Measurements from ENCODE around the gene ANKRD37. TPM values are rescaled to one million over a fixed set of nuclear protein-coding genes. Genes with fewer than 3 reads are reported as not detected.

The ANKRD37 gene
- total and polyA plus RNA-seq, 9 of the 15 experiments (the other 6 are each of a cell fraction or from before 2014, with no cell fraction given): 1.3 to 53.7 (median 3.6) TPM

GRCh38 chr4:185412412-185412811 lies 15.8 kb downstream of the ANKRD37 start (continued):
- TF ChIP-seq ATF4 (CRISPR knock-in tag; IDR thresholded peaks at IDR 0.05): no peak
- TF ChIP-seq, protein P1, sequence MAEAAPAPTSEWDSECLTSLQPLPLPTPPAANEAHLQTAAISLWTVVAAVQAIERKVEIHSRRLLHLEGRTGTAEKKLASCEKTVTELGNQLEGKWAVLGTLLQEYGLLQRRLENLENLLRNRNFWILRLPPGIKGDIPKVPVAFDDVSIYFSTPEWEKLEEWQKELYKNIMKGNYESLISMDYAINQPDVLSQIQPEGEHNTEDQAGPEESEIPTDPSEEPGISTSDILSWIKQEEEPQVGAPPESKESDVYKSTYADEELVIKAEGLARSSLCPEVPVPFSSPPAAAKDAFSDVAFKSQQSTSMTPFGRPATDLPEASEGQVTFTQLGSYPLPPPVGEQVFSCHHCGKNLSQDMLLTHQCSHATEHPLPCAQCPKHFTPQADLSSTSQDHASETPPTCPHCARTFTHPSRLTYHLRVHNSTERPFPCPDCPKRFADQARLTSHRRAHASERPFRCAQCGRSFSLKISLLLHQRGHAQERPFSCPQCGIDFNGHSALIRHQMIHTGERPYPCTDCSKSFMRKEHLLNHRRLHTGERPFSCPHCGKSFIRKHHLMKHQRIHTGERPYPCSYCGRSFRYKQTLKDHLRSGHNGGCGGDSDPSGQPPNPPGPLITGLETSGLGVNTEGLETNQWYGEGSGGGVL (CRISPR knock-in tag; IDR thresholded peaks at IDR 0.05): no peak
- no peak for TF ChIP-seq CREB3L1 (IDR thresholded peaks at IDR 0.05; ENCODE audit: borderline replicate concordance, low read depth)
- TF ChIP-seq ERF (CRISPR knock-in tag; IDR thresholded peaks at IDR 0.05): no peak
- no peak for TF ChIP-seq SPI1 (IDR thresholded peaks at IDR 0.05; ENCODE audit: borderline replicate concordance, low read depth, low read length)
- TF ChIP-seq U2AF2 (optimal IDR thresholded peaks at IDR 0.05; ENCODE audit: low read depth, low read length): no peak
- TF ChIP-seq, protein P2, sequence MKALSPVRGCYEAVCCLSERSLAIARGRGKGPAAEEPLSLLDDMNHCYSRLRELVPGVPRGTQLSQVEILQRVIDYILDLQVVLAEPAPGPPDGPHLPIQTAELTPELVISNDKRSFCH (CRISPR knock-in tag; IDR thresholded peaks at IDR 0.05): no peak
- TF ChIP-seq, protein P2 (tag; IDR thresholded peaks at IDR 0.05): no peak
- no peak for TF ChIP-seq WHSC1 (IDR thresholded peaks at IDR 0.05; ENCODE audit: low read length)
- no peak for TF ChIP-seq ZNF165 (CRISPR knock-in tag; IDR thresholded peaks at IDR 0.05; ENCODE audit: borderline replicate concordance)
- no peak for TF ChIP-seq THAP12 (CRISPR knock-in tag; IDR thresholded peaks at IDR 0.05)

Measured in K562 (cell line).